PC-3 (cell line): ENCODE results near the gene CEP128.

ENCODE experiments used
- CTCF ChIP-seq: fragments of 300-600 bp; sonication (generic); conservative IDR thresholded peaks from 2 replicates; pipeline ENCODE4 v1.5.1; 2017; ENCODE audit warnings: antibody characterized with exemption, low read depth, mild to moderate bottlenecking, low read length
- EZH2 ChIP-seq: fragments of 300-600 bp; sonication (generic); IDR thresholded peaks from one replicate; pipeline ENCODE4 v1.6.1; 2017; ENCODE audit warnings: antibody characterized with exemption, mild to moderate bottlenecking, low read length; ENCODE audit not compliant: unreplicated experiment
- EZH2phosphoT487 ChIP-seq: fragments of 300-600 bp; sonication (generic); IDR thresholded peaks from 2 replicates; pipeline ENCODE4 v1.6.1; 2018; ENCODE audit warnings: mild to moderate bottlenecking, antibody characterized with exemption, low read length, borderline replicate concordance

GRCh38 chr14:80787876-80788275 lies 153.7 kb downstream of the CEP128 start:
- TF ChIP-seq CTCF = no peak
- TF ChIP-seq EZH2 = no peak
- no peak for TF ChIP-seq EZH2phosphoT487
